ENCODE data around the gene CD164L2.

DNA sequence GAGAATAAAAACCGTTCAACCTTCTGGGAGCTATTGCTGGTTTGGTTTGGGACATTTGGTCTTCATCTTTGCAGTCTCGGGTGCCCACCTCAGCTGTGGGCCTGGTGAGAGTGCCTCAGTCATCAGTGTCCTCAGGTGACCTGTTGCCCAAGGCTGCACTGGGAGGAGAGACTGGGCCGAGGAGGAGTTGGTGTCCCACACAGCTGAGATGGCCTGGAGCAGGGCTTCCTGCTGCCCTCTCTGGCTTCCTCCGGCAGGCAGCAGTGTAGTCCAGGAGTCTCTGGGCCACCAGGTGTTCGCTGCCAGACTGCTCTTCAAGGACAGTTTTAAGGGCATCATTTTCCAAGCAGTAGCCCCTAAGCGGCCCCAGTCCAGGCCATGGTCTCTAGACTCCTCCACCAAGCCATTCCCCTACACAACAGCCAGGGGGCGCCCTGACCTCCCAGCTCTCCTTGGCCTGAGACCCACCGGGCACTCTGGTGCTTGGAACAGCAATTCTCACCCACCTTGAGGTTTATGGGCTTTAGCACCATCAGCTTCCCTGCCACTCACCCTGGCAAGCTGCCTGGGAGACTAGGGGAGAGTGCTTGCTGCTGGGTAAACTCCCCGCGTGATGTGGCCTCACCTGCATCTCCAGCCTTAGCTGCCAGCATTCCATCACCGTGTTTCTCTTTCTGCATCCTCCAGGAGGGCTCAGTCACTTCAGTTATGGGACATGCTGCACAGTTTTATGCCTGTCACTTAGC is 50.4 kb downstream of the CD164L2 start:
- no peak for TF ChIP-seq EP300 (IDR thresholded peaks at IDR 0.05)
- TF ChIP-seq, protein P1, sequence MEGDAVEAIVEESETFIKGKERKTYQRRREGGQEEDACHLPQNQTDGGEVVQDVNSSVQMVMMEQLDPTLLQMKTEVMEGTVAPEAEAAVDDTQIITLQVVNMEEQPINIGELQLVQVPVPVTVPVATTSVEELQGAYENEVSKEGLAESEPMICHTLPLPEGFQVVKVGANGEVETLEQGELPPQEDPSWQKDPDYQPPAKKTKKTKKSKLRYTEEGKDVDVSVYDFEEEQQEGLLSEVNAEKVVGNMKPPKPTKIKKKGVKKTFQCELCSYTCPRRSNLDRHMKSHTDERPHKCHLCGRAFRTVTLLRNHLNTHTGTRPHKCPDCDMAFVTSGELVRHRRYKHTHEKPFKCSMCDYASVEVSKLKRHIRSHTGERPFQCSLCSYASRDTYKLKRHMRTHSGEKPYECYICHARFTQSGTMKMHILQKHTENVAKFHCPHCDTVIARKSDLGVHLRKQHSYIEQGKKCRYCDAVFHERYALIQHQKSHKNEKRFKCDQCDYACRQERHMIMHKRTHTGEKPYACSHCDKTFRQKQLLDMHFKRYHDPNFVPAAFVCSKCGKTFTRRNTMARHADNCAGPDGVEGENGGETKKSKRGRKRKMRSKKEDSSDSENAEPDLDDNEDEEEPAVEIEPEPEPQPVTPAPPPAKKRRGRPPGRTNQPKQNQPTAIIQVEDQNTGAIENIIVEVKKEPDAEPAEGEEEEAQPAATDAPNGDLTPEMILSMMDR (IDR thresholded peaks at IDR 0.05) = peak; percentile 70 to 90 (median 71)
- no peak for TF ChIP-seq POLR2AphosphoS5 (IDR thresholded peaks at IDR 0.05)
